Measurements from ENCODE around the gene TXNIP.
A peak's percentile ranks its signal among the peaks of the same experiment; 100 is the strongest.

TXNIP gene

GRCh38 chr1:145962157-145963102, 33.9 kb downstream of the TXNIP start:
- DNase-seq (ENCODE audit: low read depth), result no peak

GRCh38 chr1:145961425-145962156, 34.8 kb downstream of the TXNIP start:
- no peak for DNase-seq (ENCODE audit: low read depth)

GRCh38 chr1:145961109-145961424, 35.3 kb downstream of the TXNIP start:
- no peak for DNase-seq (ENCODE audit: low read depth)

GRCh38 chr1:145960468-145961108, 35.8 kb downstream of the TXNIP start:
- DNase-seq (ENCODE audit: low read depth), result no peak

GRCh38 chr1:145959957-145960467, 36.4 kb downstream of the TXNIP start:
- no peak for DNase-seq (ENCODE audit: low read depth)

GRCh38 chr1:145959333-145959732, 37.0 kb downstream of the TXNIP start:
- DNase-seq (ENCODE audit: low read depth), result no peak

GRCh38 chr1:145958734-145959133, 37.6 kb downstream of the TXNIP start:
- no peak for DNase-seq (ENCODE audit: low read depth)

GRCh38 chr1:145957443-145958319, 38.7 kb downstream of the TXNIP start, which contains the start of gene LIX1L:
Gene LIX1L, minus strand, starts transcription at chr1:145958017. Its CDS starts 90 bp downstream, at chr1:145957927.
- peak; percentile 93 for DNase-seq (ENCODE audit: low read depth)

GRCh38 chr1:145956781-145957442, 39.5 kb downstream of the TXNIP start:
- DNase-seq (ENCODE audit: low read depth), result no peak

GRCh38 chr1:145956361-145956760, 40.0 kb downstream of the TXNIP start:
- no peak for DNase-seq (ENCODE audit: low read depth)

- DNase-seq (ENCODE audit: low read depth), result no peak
These were observed 40.9 kb downstream of the TXNIP start for GRCh38 chr1:145955436-145955835.

GRCh38 chr1:145953861-145954260, 42.5 kb downstream of the TXNIP start:
- no peak for DNase-seq (ENCODE audit: low read depth)

GRCh38 chr1:145952903-145953302, 43.5 kb downstream of the TXNIP start:
- DNase-seq (ENCODE audit: low read depth), result no peak

- no peak for DNase-seq (ENCODE audit: low read depth)
These were observed 44.9 kb downstream of the TXNIP start for GRCh38 chr1:145951526-145951925.

- DNase-seq (ENCODE audit: low read depth), result no peak
These were observed 47.2 kb downstream of the TXNIP start for GRCh38 chr1:145949219-145949618.

- no peak for DNase-seq (ENCODE audit: low read depth)
These were observed 48.8 kb downstream of the TXNIP start for GRCh38 chr1:145947551-145947950.

- no peak for DNase-seq (ENCODE audit: low read depth)
These were observed 49.8 kb downstream of the TXNIP start for GRCh38 chr1:145946477-145946986.

GRCh38 chr1:145944532-145944931, 51.8 kb downstream of the TXNIP start:
- DNase-seq (ENCODE audit: low read depth), result no peak

GRCh38 chr1:145942871-145943270, 53.5 kb downstream of the TXNIP start:
- DNase-seq (ENCODE audit: low read depth), result no peak
